HG03521 (cell line): ENCODE results near the gene MNAT1.
"Not testable (repeated sequence)": the region's sequence is repeated elsewhere in the genome, so short reads cannot be mapped to it uniquely, and the experiment has no call there.

Experiments
- ATAC-seq: cut with Tn5 transposase; IDR thresholded peaks from one replicate; pipeline ENCODE4 v1.9.1; 2021; ENCODE audit warnings: mild to moderate bottlenecking, moderate library complexity; ENCODE audit not compliant: unreplicated experiment

Gene MNAT1

GRCh38 chr14:60734465-60735242, at the start of gene MNAT1:
MNAT1 (plus strand) TSS chr14:60734761; CDS start chr14:60734863, 102 bp downstream.
- ATAC-seq = peak; percentile 96

GRCh38 chr14:60686865-60687264, 47.7 kb upstream of the MNAT1 start:
- no peak for ATAC-seq

DNA sequence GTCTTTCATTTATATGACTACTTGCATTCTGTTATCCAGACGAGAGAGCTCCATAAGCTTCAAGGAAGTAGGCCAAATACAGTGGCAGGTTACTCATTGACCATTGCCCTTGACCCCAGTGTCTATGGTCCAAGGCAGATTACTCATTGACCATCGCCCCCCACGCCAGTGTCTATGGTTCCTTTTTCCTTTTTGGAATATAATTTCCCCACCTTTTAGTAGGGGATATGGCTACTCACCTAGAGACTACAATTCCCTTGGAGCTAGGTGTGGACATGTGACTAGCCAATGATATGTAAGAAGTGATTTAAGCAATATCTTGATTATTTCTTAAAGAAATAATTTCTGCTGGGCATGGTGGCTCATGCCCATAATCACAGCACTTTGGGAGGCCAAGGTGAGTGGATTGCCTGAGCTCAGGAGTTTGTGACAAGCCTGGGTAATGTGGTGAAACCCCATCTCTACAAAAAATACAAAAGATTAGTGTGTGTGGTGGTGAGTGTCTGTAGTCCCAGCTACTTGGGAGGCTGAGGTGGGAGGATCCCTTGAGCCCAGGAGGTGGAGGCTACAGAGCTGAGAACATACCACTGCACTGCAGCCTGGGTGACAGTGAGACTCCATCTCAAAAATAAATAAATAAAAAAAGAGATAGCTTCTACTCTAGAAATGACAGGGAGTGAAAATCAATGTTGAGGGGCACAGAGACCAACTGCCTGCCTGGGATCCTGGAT, 43.0 kb upstream of the MNAT1 start:
- no peak for ATAC-seq

DNA sequence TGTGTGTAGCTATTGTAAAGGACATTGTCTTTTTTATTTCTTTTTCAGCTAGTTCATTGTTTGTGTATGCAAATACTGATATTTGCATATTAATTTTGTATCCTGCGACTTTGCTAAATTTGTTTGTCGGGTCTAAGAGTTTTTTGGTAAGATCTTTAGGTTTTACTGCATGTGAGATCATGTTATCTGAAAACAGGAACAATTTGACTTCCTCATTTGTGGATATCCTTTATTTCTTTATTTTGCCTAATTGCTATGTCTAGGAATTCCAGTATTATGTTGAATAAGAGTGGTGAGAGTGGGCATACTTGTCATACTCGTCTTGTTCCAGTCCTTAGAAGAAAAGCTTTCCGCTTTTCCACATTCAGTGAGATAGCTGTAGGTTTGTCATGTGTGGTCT, 39.2 kb upstream of the MNAT1 start:
- no peak for ATAC-seq

GRCh38 chr14:60700598-60700997, 34.0 kb upstream of the MNAT1 start:
- ATAC-seq = no peak

- no peak for ATAC-seq
These were observed 29.5 kb upstream of the MNAT1 start for GRCh38 chr14:60705100-60705499.

DNA sequence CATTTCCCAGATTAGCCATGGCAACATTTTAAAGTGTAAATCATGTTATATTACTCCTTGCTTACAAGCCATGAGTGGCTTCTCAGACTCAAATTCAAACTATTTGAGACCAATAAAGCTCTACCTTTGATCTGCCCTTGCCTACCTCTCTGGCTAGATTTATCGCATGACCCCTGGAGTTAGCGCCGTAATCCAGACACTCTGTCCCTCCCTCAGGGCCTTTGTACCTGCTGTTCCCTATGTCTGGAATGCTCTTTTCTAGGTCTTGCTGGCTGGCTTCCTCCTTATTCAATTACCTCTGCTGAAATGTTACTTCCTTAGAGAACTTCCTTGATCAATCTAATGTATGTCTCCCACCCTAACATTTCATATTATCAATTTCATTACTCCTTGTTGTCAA, 26.7 kb upstream of the MNAT1 start:
- no peak for ATAC-seq

GRCh38 chr14:60710494-60710893, 24.1 kb upstream of the MNAT1 start:
- no peak for ATAC-seq

DNA sequence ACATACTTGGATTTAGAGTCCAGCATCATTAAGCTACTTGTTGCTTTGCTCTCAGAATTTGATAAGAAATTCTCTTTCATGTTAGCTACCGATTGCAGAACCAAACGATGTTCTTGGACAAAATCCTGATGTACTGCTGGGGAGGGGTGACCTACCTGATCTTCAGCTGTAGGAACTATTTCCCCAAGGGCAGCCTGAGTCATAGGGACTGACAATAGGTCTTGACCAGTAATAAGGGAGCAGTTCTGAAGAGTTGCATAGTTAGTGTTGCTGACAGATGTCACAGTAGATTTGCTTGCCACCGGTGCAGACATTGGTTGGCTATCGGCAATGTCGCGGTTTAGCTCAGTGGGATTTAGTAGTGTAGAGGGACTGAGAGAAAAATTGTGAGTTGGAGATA, 21.0 kb upstream of the MNAT1 start:
- no peak for ATAC-seq

- no peak for ATAC-seq
These were observed 14.2 kb upstream of the MNAT1 start for GRCh38 chr14:60720391-60720790.

DNA sequence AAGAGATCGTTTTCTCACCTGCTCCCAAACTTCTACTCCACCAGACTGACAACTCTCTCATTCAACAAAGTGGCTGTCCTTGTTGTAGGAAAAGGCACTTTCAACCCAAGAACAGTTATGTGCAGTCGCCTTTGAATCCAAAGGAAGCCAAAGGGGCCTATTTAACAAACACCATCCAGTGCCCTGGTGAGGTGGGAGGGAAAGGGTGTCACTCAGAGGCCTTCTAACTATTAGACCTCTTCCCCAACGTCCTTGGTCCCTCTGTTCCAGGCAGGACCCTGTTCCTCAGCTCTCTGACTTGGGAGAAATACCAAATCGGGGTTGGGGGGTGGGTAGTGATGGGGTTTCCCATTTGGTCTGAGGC, 13.6 kb upstream of the MNAT1 start:
- ATAC-seq = no peak

GRCh38 chr14:60721326-60722106, 13.0 kb upstream of the MNAT1 start:
- ATAC-seq = no peak

GRCh38 chr14:60722107-60722356, 12.5 kb upstream of the MNAT1 start:
- ATAC-seq = no peak

- ATAC-seq = no peak
These were observed 12.0 kb upstream of the MNAT1 start for GRCh38 chr14:60722357-60723115.

- no peak for ATAC-seq
These were observed 11.2 kb upstream of the MNAT1 start for GRCh38 chr14:60723116-60723906.

GRCh38 chr14:60723907-60724618, 10.5 kb upstream of the MNAT1 start, which contains the start of gene SIX4:
SIX4 (minus strand) TSS chr14:60724351; CDS start chr14:60724074, 277 bp downstream.
- peak; percentile 45 for ATAC-seq

DNA sequence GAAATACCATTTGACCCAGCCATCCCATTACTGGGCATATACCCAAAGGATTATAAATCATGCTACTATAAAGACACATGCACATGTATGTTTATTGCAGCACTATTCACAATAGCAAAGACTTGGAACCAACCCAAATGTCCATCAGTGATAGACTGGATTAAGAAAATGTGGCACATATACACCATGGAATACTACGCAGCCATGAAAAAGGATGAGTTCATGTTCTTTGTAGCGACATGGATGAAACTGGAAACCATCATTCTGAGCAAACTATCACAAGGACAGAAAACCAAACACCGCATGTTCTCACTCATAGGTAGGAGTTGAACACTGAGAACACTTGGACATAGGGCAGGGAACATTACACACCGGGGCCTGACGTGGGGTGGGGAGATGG, 3.3 kb upstream of the MNAT1 start:
- not testable (repeated sequence) for ATAC-seq

- no peak for ATAC-seq
These were observed 1.6 kb upstream of the MNAT1 start for GRCh38 chr14:60732840-60733483.

DNA sequence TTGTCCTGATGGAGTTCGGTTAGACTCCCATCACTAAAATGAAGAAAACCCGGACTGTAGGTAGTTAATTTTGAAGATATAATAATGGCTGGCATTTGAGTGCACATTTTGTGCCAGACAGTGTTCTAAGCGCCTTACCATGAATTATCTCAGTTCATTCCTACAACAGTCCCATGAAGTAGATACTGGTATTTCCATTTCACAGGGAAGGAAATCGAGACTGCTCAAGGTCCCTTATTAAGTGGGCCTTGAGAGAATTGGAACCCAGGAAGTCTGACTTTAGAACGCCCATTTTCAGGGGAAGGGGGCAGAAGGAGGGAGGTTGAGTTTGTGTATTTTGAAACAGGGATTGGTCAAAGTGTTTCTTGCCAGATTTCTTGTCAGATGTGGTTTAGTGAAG, 855 bp downstream of the MNAT1 start:
- ATAC-seq = no peak
